K562 (cell line): ENCODE results near the gene TMEFF2. TPM values are rescaled to one million over a fixed set of nuclear protein-coding genes. Genes with fewer than 3 reads are reported as not detected.
A peak's percentile ranks its signal among the peaks of the same experiment; 100 is the strongest.

Source experiments
- FOSL1 ChIP-seq: fragments of 200-800 bp; sonication (Bioruptor generic); conservative IDR thresholded peaks from 2 replicates; pipeline ENCODE4 v1.6.1; 2016; ENCODE audit warnings: missing genetic modification characterization, missing compliant biosample characterization
- FOXK1 ChIP-seq: sonication (generic); formaldehyde crosslinking; IDR thresholded peaks from 2 replicates; pipeline ENCODE4 v1.8.0; 2022; ENCODE audit warnings: missing genetic modification reagents, mild to moderate bottlenecking, borderline replicate concordance
- GATAD2B ChIP-seq: fragments of 450-650 bp; IDR thresholded peaks from 2 replicates; pipeline ENCODE4 v1.6.1; 2017; ENCODE audit warnings: mild to moderate bottlenecking, borderline replicate concordance
- KAT7 ChIP-seq: sonication (generic); formaldehyde crosslinking; IDR thresholded peaks from 2 replicates; pipeline ENCODE4 v1.8.0; 2022; ENCODE audit warnings: missing genetic modification reagents, mild to moderate bottlenecking, borderline replicate concordance
- ZNF12 ChIP-seq: sonication (generic); formaldehyde crosslinking; IDR thresholded peaks from 2 replicates; pipeline ENCODE4 v1.4.0; 2020; ENCODE audit warnings: mild to moderate bottlenecking, missing genetic modification reagents
- polyA plus RNA-seq, 8 experiments: library from polyadenylated mRNA; depleted of rRNA in 4 of 8; stranded (reverse) in 5 of 8; unstranded in 3 of 8; fragments of >200 nt; fragmentation: Nextera tagmentation in 2 of 8; fragmentation: Illumina TruSeq in 1 of 8; extraction: Ambion mirVana in 2 of 8; extraction: Trizol in 1 of 8; gene quantifications; 2 replicates each; pipeline versions ENCODE4 v1.2.1 to v1.2.3, GENCODE V29; 2011 to 2014; ENCODE audit warnings: inconsistent platforms in 1 of 8, missing spikeins in 1 of 8
- total RNA-seq, 7 experiments: library from RNA; depleted of rRNA in 6 of 7; stranded (reverse); fragments of >200 nt in 6 of 7; fragmentation: Illumina TruSeq in 2 of 7; extraction: Trizol in 2 of 7; gene quantifications; 2 replicates each; pipeline versions ENCODE4 v1.2.1 to v1.2.3, GENCODE V29; 2011 to 2021; ENCODE audit warnings: low replicate concordance in 1 of 7
- TF ChIP-seq, protein P1 (sequence below): fragments of 450-650 bp; IDR thresholded peaks from 2 replicates; pipeline ENCODE4 v1.6.1; 2016; ENCODE audit warnings: low read depth
- TF ChIP-seq, protein P2 (sequence below), 2 experiments: fragments of 150-350 bp in 1 of 2; IDR thresholded peaks; 2 replicates each; pipeline ENCODE4 v1.6.1; 2012 to 2016; ENCODE audit warnings: low read depth in 2 of 2, low read length in 2 of 2, mild to moderate bottlenecking in 1 of 2, moderate library complexity in 1 of 2
- TF ChIP-seq, protein P3 (sequence below): sonication (generic); formaldehyde crosslinking; IDR thresholded peaks from 2 replicates; pipeline ENCODE4 v1.8.0; 2023; ENCODE audit warnings: missing genetic modification reagents, mild to moderate bottlenecking, borderline replicate concordance
- TF ChIP-seq, protein P4 (sequence below): fragments of 450-650 bp; IDR thresholded peaks from 2 replicates; pipeline ENCODE4 v1.6.1; 2016

The TMEFF2 gene
- total and polyA plus RNA-seq, 9 of the 15 experiments (the other 6 are each of a cell fraction or from before 2014, with no cell fraction given): 1.4 TPM; not detected in 8

DNA sequence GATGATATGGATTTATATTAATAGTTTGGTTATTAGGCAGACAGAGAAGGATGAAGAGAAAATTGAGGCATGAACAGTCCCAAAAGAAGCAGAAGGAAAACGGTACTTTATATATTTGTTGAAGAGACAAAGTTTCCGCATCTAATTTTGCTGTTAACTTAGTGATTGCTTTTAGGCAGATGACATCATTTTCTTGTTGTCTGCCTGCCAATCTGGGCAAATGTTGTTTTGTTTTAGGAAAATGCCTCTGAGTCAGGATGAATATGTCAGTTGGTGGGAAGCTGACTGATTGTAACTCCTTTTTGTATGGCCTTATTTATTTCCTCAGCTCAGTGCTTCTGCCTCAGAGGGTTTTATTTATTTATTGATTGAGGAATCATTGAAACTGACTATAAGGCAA lies 295.3 kb downstream of the TMEFF2 start (continued):
- TF ChIP-seq, protein P1, sequence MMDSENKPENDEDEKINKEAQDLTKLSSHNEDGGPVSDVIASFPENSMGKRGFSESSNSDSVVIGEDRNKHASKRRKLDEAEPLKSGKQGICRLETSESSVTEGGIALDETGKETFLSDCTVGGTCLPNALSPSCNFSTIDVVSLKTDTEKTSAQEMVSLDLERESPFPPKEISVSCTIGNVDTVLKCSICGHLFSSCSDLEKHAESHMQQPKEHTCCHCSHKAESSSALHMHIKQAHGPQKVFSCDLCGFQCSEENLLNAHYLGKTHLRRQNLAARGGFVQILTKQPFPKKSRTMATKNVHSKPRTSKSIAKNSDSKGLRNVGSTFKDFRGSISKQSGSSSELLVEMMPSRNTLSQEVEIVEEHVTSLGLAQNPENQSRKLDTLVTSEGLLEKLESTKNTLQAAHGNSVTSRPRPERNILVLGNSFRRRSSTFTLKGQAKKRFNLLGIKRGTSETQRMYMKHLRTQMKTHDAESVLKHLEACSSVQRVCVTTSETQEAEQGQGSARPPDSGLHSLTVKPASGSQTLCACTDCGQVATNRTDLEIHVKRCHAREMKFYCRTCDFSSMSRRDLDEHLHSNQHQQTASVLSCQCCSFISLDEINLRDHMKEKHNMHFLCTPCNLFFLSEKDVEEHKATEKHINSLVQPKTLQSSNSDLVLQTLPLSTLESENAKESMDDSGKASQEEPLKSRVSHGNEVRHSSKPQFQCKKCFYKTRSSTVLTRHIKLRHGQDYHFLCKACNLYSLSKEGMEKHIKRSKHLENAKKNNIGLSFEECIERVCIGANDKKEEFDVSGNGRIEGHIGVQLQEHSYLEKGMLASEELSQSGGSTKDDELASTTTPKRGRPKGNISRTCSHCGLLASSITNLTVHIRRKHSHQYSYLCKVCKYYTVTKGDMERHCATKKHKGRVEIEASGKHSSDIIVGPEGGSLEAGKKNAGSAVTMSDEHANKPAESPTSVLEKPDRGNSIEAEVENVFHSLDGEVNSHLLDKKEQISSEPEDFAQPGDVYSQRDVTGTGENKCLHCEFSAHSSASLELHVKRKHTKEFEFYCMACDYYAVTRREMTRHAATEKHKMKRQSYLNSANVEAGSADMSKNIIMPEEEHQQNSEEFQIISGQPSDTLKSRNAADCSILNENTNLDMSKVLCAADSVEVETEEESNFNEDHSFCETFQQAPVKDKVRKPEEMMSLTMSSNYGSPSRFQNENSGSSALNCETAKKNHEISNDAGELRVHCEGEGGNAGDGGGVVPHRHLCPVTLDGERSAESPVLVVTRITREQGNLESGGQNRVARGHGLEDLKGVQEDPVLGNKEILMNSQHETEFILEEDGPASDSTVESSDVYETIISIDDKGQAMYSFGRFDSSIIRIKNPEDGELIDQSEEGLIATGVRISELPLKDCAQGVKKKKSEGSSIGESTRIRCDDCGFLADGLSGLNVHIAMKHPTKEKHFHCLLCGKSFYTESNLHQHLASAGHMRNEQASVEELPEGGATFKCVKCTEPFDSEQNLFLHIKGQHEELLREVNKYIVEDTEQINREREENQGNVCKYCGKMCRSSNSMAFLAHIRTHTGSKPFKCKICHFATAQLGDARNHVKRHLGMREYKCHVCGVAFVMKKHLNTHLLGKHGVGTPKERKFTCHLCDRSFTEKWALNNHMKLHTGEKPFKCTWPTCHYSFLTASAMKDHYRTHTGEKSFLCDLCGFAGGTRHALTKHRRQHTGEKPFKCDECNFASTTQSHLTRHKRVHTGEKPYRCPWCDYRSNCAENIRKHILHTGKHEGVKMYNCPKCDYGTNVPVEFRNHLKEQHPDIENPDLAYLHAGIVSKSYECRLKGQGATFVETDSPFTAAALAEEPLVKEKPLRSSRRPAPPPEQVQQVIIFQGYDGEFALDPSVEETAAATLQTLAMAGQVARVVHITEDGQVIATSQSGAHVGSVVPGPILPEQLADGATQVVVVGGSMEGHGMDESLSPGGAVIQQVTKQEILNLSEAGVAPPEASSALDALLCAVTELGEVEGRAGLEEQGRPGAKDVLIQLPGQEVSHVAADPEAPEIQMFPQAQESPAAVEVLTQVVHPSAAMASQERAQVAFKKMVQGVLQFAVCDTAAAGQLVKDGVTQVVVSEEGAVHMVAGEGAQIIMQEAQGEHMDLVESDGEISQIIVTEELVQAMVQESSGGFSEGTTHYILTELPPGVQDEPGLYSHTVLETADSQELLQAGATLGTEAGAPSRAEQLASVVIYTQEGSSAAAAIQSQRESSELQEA: no peak
- TF ChIP-seq FOSL1 (tag) (peak; percentile 43; the same call in 1 of the 2 replicates), ZNF12 (no peak), GATAD2B (no peak), FOXK1 (CRISPR knock-in tag) (no peak), KAT7 (CRISPR knock-in tag) (no peak)
- TF ChIP-seq, protein P2, sequence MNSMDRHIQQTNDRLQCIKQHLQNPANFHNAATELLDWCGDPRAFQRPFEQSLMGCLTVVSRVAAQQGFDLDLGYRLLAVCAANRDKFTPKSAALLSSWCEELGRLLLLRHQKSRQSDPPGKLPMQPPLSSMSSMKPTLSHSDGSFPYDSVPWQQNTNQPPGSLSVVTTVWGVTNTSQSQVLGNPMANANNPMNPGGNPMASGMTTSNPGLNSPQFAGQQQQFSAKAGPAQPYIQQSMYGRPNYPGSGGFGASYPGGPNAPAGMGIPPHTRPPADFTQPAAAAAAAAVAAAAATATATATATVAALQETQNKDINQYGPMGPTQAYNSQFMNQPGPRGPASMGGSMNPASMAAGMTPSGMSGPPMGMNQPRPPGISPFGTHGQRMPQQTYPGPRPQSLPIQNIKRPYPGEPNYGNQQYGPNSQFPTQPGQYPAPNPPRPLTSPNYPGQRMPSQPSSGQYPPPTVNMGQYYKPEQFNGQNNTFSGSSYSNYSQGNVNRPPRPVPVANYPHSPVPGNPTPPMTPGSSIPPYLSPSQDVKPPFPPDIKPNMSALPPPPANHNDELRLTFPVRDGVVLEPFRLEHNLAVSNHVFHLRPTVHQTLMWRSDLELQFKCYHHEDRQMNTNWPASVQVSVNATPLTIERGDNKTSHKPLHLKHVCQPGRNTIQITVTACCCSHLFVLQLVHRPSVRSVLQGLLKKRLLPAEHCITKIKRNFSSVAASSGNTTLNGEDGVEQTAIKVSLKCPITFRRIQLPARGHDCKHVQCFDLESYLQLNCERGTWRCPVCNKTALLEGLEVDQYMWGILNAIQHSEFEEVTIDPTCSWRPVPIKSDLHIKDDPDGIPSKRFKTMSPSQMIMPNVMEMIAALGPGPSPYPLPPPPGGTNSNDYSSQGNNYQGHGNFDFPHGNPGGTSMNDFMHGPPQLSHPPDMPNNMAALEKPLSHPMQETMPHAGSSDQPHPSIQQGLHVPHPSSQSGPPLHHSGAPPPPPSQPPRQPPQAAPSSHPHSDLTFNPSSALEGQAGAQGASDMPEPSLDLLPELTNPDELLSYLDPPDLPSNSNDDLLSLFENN (IDR thresholded peaks at IDR 0.05; ENCODE audit: low read depth in 2 of 2, low read length in 2 of 2): no peak
- TF ChIP-seq, protein P3, sequence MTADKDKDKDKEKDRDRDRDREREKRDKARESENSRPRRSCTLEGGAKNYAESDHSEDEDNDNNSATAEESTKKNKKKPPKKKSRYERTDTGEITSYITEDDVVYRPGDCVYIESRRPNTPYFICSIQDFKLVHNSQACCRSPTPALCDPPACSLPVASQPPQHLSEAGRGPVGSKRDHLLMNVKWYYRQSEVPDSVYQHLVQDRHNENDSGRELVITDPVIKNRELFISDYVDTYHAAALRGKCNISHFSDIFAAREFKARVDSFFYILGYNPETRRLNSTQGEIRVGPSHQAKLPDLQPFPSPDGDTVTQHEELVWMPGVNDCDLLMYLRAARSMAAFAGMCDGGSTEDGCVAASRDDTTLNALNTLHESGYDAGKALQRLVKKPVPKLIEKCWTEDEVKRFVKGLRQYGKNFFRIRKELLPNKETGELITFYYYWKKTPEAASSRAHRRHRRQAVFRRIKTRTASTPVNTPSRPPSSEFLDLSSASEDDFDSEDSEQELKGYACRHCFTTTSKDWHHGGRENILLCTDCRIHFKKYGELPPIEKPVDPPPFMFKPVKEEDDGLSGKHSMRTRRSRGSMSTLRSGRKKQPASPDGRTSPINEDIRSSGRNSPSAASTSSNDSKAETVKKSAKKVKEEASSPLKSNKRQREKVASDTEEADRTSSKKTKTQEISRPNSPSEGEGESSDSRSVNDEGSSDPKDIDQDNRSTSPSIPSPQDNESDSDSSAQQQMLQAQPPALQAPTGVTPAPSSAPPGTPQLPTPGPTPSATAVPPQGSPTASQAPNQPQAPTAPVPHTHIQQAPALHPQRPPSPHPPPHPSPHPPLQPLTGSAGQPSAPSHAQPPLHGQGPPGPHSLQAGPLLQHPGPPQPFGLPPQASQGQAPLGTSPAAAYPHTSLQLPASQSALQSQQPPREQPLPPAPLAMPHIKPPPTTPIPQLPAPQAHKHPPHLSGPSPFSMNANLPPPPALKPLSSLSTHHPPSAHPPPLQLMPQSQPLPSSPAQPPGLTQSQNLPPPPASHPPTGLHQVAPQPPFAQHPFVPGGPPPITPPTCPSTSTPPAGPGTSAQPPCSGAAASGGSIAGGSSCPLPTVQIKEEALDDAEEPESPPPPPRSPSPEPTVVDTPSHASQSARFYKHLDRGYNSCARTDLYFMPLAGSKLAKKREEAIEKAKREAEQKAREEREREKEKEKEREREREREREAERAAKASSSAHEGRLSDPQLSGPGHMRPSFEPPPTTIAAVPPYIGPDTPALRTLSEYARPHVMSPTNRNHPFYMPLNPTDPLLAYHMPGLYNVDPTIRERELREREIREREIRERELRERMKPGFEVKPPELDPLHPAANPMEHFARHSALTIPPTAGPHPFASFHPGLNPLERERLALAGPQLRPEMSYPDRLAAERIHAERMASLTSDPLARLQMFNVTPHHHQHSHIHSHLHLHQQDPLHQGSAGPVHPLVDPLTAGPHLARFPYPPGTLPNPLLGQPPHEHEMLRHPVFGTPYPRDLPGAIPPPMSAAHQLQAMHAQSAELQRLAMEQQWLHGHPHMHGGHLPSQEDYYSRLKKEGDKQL: no peak
- TF ChIP-seq, protein P4, sequence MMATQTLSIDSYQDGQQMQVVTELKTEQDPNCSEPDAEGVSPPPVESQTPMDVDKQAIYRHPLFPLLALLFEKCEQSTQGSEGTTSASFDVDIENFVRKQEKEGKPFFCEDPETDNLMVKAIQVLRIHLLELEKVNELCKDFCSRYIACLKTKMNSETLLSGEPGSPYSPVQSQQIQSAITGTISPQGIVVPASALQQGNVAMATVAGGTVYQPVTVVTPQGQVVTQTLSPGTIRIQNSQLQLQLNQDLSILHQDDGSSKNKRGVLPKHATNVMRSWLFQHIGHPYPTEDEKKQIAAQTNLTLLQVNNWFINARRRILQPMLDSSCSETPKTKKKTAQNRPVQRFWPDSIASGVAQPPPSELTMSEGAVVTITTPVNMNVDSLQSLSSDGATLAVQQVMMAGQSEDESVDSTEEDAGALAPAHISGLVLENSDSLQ: 0 out of 2 replicates have a peak, but pooled peaks have one; percentile 9
